GM23248 (cell line): ENCODE data around the gene CERK. TPM values are rescaled to one million over a fixed set of nuclear protein-coding genes. Genes with fewer than 3 reads are reported as not detected.

Source experiments
- DNase-seq: peaks from one replicate; pipeline ENCODE4 v3.0.0-alpha.2; 2015
- H2AFZ ChIP-seq: fragments of 200-600 bp; sonication (generic); 2 replicates; pipeline ENCODE4 v1.6.1; 2016; ENCODE audit warnings: antibody characterized with exemption
- H3F3A ChIP-seq: fragments of 200-600 bp; sonication (generic); 2 replicates; pipeline ENCODE4 v1.6.1; 2016; ENCODE audit warnings: mild to moderate bottlenecking, antibody characterized with exemption, mixed run types; ENCODE audit not compliant: insufficient read depth
- H3K27ac ChIP-seq: fragments of 200-600 bp; sonication (generic); 2 replicates; pipeline ENCODE4 v1.5.1; 2016; ENCODE audit warnings: mild to moderate bottlenecking
- H3K27me3 ChIP-seq: fragments of 200-600 bp; sonication (generic); replicated peaks from 2 replicates; pipeline ENCODE4 v1.6.1; 2016; ENCODE audit warnings: mild to moderate bottlenecking; ENCODE audit not compliant: insufficient read depth
- H3K36me3 ChIP-seq: fragments of 200-600 bp; sonication (generic); 2 replicates; pipeline ENCODE4 v1.6.1; 2016; ENCODE audit warnings: low read depth, mild to moderate bottlenecking
- H3K4me1 ChIP-seq: fragments of 200-600 bp; sonication (generic); 2 replicates; pipeline ENCODE4 v1.6.1; 2016; ENCODE audit warnings: mild to moderate bottlenecking; ENCODE audit not compliant: insufficient read depth
- H3K4me2 ChIP-seq: fragments of 200-600 bp; sonication (generic); one replicate; pipeline ENCODE4 v1.6.1; 2016; ENCODE audit warnings: mild to moderate bottlenecking; ENCODE audit not compliant: unreplicated experiment
- H3K4me3 ChIP-seq: fragments of 200-600 bp; sonication (generic); 2 replicates; pipeline ENCODE4 v1.5.1; 2016; ENCODE audit warnings: mild to moderate bottlenecking
- H3K79me2 ChIP-seq: fragments of 200-600 bp; sonication (generic); 2 replicates; pipeline ENCODE4 v1.6.1; 2016; ENCODE audit warnings: mild to moderate bottlenecking; ENCODE audit not compliant: insufficient read depth
- H3K9ac ChIP-seq: fragments of 200-600 bp; sonication (generic); 2 replicates; pipeline ENCODE4 v1.6.1; 2016; ENCODE audit warnings: mild to moderate bottlenecking
- H3K9me2 ChIP-seq: fragments of 200-600 bp; sonication (generic); 2 replicates; pipeline ENCODE4 v1.6.1; 2016; ENCODE audit warnings: mixed run types, mild to moderate bottlenecking, moderate library complexity; ENCODE audit not compliant: insufficient read depth
- H3K9me3 ChIP-seq: fragments of 200-600 bp; sonication (generic); one replicate; pipeline ENCODE4 v1.6.1; 2017; ENCODE audit warnings: low read depth
- H4K20me1 ChIP-seq: fragments of 200-600 bp; sonication (generic); 2 replicates; pipeline ENCODE4 v1.6.0; 2016; ENCODE audit not compliant: insufficient read depth
- EZH2 ChIP-seq: fragments of 200-600 bp; sonication (generic); IDR thresholded peaks from 2 replicates; pipeline ENCODE4 v1.6.1; 2018; ENCODE audit warnings: antibody characterized with exemption, mild to moderate bottlenecking; ENCODE audit not compliant: insufficient read depth, poor library complexity, severe bottlenecking
- EZH2phosphoT487 ChIP-seq: fragments of 200-600 bp; sonication (generic); IDR thresholded peaks from 2 replicates; pipeline ENCODE4 v1.6.1; 2018; ENCODE audit warnings: antibody characterized with exemption, moderate library complexity, mild to moderate bottlenecking, low read depth; ENCODE audit not compliant: insufficient read depth
- WGBS, 2 experiments: methylation state at CpG; one replicate each; pipeline ENCODE4 v1.1.6; 2015 to 2017; ENCODE audit warnings: low lambda C conversion rate in 2 of 2, low coverage in 1 of 2; ENCODE audit errors: missing lambda C conversion rate in 2 of 2; 5-methylcytosine and 5-hydroxymethylcytosine counted together
- in situ Hi-C: fragments of 300-500 bp; cut with MboI; formaldehyde crosslinking; loops from 2 replicates; pipeline ENCODE4 v1.15.0; 2020
- polyA plus RNA-seq: library from polyadenylated mRNA; unstranded; fragments of >200 nt; fragmentation: Nextera tagmentation; extraction: Ambion mirVana; gene quantifications from 2 replicates; pipeline ENCODE4 v1.2.1, GENCODE V29; 2016
- total RNA-seq: library from RNA; depleted of rRNA; stranded (reverse); fragments of >200 nt; shearing (Covaris generic); gene quantifications from 2 replicates; pipeline ENCODE4 v1.2.3, GENCODE V29; 2014

Gene CERK
- total and polyA plus RNA-seq, 2 experiments from 2014 or later: 25.3 to 45.4 TPM

GRCh38 chr22:46761539-46762237 is 23.6 kb upstream of the CERK start:
- peak overlapping the region; percentile 88 for H3K27ac ChIP-seq
- no peaks in the 10 kb centered on the region for H4K20me1 ChIP-seq
- no peaks in the 10 kb centered on the region for H3K27me3 ChIP-seq
- 4 to 5% methylated on average over 17 of the region's 17 CpGs for WGBS, 2 experiments
- H3K79me2 ChIP-seq: peaks cover 60% of the 10 kb centered on the region
- H3K9ac ChIP-seq: peak overlapping the region; percentile 96
- DNase-seq: no peak
- peaks cover 20% of the 10 kb centered on the region for H3K4me1 ChIP-seq
- peak overlapping the region; percentile 97 for H3K4me3 ChIP-seq
- H2AFZ ChIP-seq: peak overlapping the region; percentile 88
- in situ Hi-C loops: no loop called here
- H3K9me3 ChIP-seq: no peaks in the 10 kb centered on the region
- H3F3A ChIP-seq: peaks cover 11% of the 10 kb centered on the region; the same call in 1 of the 2 replicates
- no peaks in the 10 kb centered on the region for H3K36me3 ChIP-seq
- H3K9me2 ChIP-seq: no peaks in the 10 kb centered on the region
- TF ChIP-seq EZH2 (no peak), EZH2phosphoT487 (no peak)
- peak overlapping the region; percentile 88 for H3K4me2 ChIP-seq

- Histone ChIP-seq H3K9me2 (no peaks in the 10 kb centered on the region), H3K9ac (peak overlapping the region; percentile 96), H3K4me2 (peak overlapping the region; percentile 88), H3K79me2 (peaks cover 54% of the 10 kb centered on the region), H3F3A (peaks cover 11% of the 10 kb centered on the region; the same call in 1 of the 2 replicates), H3K27me3 (no peaks in the 10 kb centered on the region), H3K4me3 (peak overlapping the region; percentile 97), H3K9me3 (no peaks in the 10 kb centered on the region), H3K36me3 (no peaks in the 10 kb centered on the region), H4K20me1 (no peaks in the 10 kb centered on the region), H3K27ac (no peak overlapping the region), H2AFZ (no peak overlapping the region), H3K4me1 (peaks cover 20% of the 10 kb centered on the region)
- in situ Hi-C loops: no loop called here
- TF ChIP-seq EZH2phosphoT487: no peak
- no peak for TF ChIP-seq EZH2
- 72 to 74% methylated on average over 6 of the region's 6 CpGs for WGBS, 2 experiments
- DNase-seq: no peak
Measured at GRCh38 chr22:46761017-46761416, 23.0 kb upstream of the CERK start.

- in situ Hi-C loops: no loop called here
- no peak overlapping the region for H3K9ac ChIP-seq
- peaks cover 17% of the 10 kb centered on the region for H3K4me1 ChIP-seq
- H2AFZ ChIP-seq: no peak overlapping the region
- H3K9me3 ChIP-seq: no peaks in the 10 kb centered on the region
- no peaks in the 10 kb centered on the region for H4K20me1 ChIP-seq
- peak; percentile 65 for DNase-seq
- H3K27ac ChIP-seq: no peak overlapping the region
- 51 to 53% methylated on average over 6 of the region's 6 CpGs for whole genome bisulfite sequencing, 2 experiments
- H3F3A ChIP-seq: peaks cover 11% of the 10 kb centered on the region
- no peak overlapping the region for H3K4me3 ChIP-seq
- peaks cover 32% of the 10 kb centered on the region for H3K79me2 ChIP-seq
- TF ChIP-seq EZH2phosphoT487: no peak
- no peak for TF ChIP-seq EZH2
- H3K36me3 ChIP-seq: no peaks in the 10 kb centered on the region
- no peaks in the 10 kb centered on the region for H3K27me3 ChIP-seq
- no peaks in the 10 kb centered on the region for H3K9me2 ChIP-seq
- no peak overlapping the region for H3K4me2 ChIP-seq
Measured at GRCh38 chr22:46758867-46759290, 20.8 kb upstream of the CERK start.

- Histone ChIP-seq H3K79me2 (peaks cover 25% of the 10 kb centered on the region), H2AFZ (no peak overlapping the region), H3K27ac (no peak overlapping the region), H3K4me3 (no peak overlapping the region), H3K4me1 (peaks cover 19% of the 10 kb centered on the region), H3K9ac (no peak overlapping the region), H3K36me3 (no peaks in the 10 kb centered on the region), H3K9me2 (no peaks in the 10 kb centered on the region), H3K27me3 (no peaks in the 10 kb centered on the region), H4K20me1 (no peaks in the 10 kb centered on the region), H3K9me3 (no peaks in the 10 kb centered on the region), H3K4me2 (no peak overlapping the region), H3F3A (peaks cover 18% of the 10 kb centered on the region)
- in situ Hi-C loops: no loop called here
- DNase-seq: no peak
- no peak for TF ChIP-seq EZH2
- TF ChIP-seq EZH2phosphoT487: no peak
- WGBS, 2 experiments: 20 to 63% methylated on average over 1 of the region's 1 CpG
Measured at GRCh38 chr22:46758121-46758520, 20.1 kb upstream of the CERK start.

- H3K9me3 ChIP-seq: no peaks in the 10 kb centered on the region
- no peaks in the 10 kb centered on the region for H3K36me3 ChIP-seq
- H3K27me3 ChIP-seq: no peaks in the 10 kb centered on the region
- H4K20me1 ChIP-seq: no peaks in the 10 kb centered on the region
- no peak for TF ChIP-seq EZH2
- H3K9ac ChIP-seq: no peak overlapping the region
- peaks cover 19% of the 10 kb centered on the region for H3K4me1 ChIP-seq
- no peak for DNase-seq
- H2AFZ ChIP-seq: no peak overlapping the region
- whole genome bisulfite sequencing, 2 experiments: 83 to 92% methylated on average over 2 of the region's 2 CpGs
- no peak overlapping the region for H3K4me2 ChIP-seq
- peaks cover 20% of the 10 kb centered on the region for H3F3A ChIP-seq
- in situ Hi-C loops: no loop called here
- H3K27ac ChIP-seq: no peak overlapping the region
- peaks cover 16% of the 10 kb centered on the region for H3K79me2 ChIP-seq
- no peak overlapping the region for H3K4me3 ChIP-seq
- H3K9me2 ChIP-seq: no peaks in the 10 kb centered on the region
Measured at GRCh38 chr22:46757104-46757503, 19.1 kb upstream of the CERK start.
